NCI-H2081 (cell line): Measurements from ENCODE around the gene TYRO3.
A peak's percentile ranks its signal among the peaks of the same experiment; 100 is the strongest.
"Not testable (repeated sequence)": the region's sequence is repeated elsewhere in the genome, so short reads cannot be mapped to it uniquely, and the experiment has no call there.

Experiments
- DNase-seq, 2 experiments: peaks; one replicate each; lab custom pipeline; 2025; lab: John Stamatoyannopoulos, UW

Gene TYRO3

GRCh38 chr15:41573396-41573795 lies 14.4 kb downstream of the TYRO3 start:
- no peak for DNase-seq

- DNase-seq: no peak
These were observed 15.1 kb downstream of the TYRO3 start for GRCh38 chr15:41574158-41574557.

- DNase-seq: no peak
These were observed 16.3 kb downstream of the TYRO3 start for GRCh38 chr15:41575282-41575681.

DNA sequence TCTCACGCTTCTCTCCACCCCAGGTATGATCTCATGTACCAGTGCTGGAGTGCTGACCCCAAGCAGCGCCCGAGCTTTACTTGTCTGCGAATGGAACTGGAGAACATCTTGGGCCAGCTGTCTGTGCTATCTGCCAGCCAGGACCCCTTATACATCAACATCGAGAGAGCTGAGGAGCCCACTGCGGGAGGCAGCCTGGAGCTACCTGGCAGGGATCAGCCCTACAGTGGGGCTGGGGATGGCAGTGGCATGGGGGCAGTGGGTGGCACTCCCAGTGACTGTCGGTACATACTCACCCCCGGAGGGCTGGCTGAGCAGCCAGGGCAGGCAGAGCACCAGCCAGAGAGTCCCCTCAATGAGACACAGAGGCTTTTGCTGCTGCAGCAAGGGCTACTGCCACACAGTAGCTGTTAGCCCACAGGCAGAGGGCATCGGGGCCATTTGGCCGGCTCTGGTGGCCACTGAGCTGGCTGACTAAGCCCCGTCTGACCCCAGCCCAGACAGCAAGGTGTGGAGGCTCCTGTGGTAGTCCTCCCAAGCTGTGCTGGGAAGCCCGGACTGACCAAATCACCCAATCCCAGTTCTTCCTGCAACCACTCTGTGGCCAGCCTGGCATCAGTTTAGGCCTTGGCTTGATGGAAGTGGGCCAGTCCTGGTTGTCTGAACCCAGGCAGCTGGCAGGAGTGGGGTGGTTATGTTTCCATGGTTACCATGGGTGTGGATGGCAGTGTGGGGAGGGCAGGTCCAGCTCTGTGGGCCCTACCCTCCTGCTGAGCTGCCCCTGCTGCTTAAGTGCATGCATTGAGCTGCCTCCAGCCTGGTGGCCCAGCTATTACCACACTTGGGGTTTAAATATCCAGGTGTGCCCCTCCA lies 19.1 kb downstream of the TYRO3 start:
- DNase-seq: peak in 1 of 2 experiments; percentile 43

DNA sequence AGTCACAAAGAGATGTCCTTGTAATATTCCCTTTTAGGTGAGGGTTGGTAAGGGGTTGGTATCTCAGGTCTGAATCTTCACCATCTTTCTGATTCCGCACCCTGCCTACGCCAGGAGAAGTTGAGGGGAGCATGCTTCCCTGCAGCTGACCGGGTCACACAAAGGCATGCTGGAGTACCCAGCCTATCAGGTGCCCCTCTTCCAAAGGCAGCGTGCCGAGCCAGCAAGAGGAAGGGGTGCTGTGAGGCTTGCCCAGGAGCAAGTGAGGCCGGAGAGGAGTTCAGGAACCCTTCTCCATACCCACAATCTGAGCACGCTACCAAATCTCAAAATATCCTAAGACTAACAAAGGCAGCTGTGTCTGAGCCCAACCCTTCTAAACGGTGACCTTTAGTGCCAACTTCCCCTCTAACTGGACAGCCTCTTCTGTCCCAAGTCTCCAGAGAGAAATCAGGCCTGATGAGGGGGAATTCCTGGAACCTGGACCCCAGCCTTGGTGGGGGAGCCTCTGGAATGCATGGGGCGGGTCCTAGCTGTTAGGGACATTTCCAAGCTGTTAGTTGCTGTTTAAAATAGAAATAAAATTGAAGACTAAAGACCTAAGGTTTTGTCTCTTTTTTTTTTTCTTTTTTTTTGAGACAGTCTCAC lies 19.8 kb downstream of the TYRO3 start:
- no peak for DNase-seq

DNA sequence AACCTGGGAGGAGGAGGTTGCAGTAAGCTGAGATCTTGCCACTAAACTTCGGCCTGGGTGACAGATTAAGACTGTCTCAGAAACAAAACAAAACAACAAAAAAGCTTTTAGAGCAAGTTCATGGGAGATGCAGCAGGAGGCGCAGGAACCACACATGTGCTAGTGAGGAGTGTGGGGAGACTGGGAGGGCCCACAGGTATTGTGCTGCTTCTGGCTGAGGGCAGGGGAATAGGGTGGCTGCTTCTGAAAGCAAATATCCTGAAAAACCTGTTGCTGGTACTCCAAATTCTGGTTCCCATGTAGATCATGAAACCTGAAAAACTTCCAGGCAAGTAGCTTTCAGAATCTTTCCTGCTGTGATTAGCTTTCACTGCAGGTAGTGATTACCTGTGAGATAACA lies 22.1 kb downstream of the TYRO3 start:
- DNase-seq: no peak

DNA sequence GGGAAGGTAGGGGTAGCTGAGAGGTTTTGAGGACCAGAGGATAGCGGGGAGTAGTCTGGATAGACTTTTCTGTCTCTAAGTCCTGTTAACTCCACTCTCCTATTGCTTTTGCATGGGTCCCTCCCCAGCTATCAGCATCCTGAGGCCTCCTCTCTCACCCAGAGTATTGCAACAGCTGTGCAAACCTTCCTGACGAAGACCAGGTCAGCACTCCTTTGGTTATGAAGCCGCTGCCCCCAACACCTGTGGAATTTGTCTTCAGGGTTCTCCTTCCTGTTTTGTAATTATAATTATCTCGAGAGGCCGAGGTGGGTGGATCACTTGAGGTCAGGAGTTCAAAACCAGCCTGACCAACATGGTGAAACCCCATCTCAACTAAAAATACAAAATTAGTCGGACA lies 24.8 kb downstream of the TYRO3 start:
- DNase-seq: no peak

DNA sequence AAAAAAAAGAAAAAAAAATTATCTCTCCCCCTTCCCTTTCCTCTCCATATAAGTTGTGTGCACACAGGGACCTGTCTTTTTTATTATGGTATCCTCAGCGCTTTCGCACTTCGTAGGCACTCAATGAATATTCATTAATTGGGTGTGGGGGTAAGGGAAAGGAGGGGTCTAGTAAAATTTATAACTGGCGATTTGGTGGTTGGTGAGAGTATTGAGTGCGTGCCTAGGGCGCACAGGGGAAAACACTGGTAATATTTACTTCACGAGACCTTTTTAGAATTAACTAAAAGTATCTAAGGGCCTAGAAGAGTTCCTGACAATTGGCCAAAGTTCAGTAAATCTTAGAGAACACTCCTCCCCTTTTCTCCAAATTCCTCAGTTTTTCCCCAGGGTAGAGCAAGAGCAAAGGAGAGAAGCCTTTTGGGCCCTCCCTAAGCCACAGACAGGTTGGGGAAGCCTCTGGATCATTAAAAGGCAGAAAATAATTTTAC lies 25.7 kb downstream of the TYRO3 start:
- DNase-seq: no peak

DNA sequence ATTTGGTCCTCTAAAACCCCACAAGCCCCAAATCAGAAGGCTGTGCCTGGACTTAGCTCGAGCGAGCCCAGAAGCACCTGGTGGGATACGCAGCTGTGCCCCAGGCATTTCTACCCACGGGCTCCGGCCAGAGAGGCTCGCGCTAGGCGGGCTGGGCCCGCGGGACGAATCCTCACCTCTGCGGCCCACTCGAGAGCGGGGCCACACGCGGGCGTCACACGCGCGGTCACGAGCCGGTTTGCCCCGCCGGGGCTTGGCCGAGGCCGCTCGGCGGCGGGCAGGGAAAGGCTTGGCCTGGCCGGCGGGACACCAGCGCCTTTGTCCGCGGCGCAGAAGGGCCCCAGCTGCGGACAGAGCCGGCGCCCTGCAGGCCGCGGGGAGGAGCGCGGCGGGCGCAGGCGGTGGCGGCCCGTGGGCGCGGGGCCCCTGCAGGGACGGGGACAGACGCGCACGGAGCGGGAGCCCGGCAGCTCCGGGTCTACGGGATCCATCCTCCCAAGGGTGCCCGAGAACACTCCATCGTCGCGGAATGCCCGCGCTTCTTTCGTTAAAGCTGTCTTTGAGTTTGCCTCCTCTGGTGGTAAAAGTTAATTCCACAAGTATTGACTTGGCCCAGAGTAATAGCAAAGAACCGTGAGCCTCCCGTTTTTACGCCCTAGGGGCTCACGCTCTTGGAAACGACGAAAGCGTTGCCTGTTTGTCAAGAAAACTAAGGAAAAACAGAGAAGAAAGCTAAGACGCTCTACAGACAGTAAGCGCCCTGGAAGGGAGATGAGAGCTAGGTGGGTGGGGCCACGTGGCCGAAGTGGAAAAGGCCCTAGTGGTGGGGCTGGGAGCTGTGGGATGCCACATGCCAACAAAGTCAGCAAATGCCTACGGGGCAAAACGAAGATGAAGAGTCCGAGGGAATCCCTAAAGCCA lies 26.4 kb downstream of the TYRO3 start:
- no peak for DNase-seq

GRCh38 chr15:41586531-41587282 lies 27.7 kb downstream of the TYRO3 start:
- DNase-seq: not testable (repeated sequence)

- not testable (repeated sequence) for DNase-seq
These were observed 30.0 kb downstream of the TYRO3 start for GRCh38 chr15:41589018-41589417.

DNA sequence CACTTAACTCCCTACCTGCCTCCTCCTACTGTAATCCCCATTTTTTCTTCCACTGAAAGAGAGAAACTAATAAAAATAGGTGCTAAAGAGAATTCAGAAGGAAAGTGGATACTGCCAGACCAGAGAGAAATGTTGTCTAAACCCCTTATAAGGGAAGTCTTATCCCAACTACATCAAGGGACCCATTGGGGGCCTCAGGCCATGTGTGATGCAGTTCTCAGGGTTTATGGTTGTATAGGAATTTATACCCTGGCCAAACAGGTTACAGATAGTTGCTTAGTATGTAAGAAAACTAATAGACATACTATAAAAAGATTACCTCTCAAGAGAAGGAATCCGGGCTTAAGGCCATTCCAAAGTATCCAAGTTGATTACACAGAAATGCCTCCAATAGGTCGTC lies 30.6 kb downstream of the TYRO3 start:
- not testable (repeated sequence) for DNase-seq

GRCh38 chr15:41591217-41591616 lies 32.2 kb downstream of the TYRO3 start:
- not testable (repeated sequence) for DNase-seq

DNA sequence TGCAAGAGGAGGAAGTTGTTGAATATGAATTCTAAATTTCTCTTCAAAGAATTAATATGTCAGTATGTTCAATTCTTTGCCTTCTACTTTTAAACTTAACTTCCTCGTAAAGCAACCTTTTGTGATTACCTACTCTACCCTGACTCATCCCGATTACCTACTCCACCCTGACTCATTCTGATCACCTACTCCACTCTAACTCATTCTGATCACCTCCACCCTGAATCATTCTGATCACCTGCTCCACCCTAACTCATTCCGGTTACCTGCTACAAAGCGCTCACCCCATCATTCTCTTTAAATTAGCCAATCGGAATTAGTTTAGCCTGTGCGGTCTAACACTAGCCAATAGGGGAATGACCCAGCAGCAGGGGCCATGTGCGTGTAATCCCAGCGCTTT lies 33.7 kb downstream of the TYRO3 start:
- DNase-seq: not testable (repeated sequence)

GRCh38 chr15:41594801-41595746 lies 36.1 kb downstream of the TYRO3 start:
- DNase-seq: no peak

- no peak for DNase-seq
These were observed 38.0 kb downstream of the TYRO3 start for GRCh38 chr15:41596972-41597371.

- no peak for DNase-seq
These were observed 38.8 kb downstream of the TYRO3 start for GRCh38 chr15:41597787-41598186.

DNA sequence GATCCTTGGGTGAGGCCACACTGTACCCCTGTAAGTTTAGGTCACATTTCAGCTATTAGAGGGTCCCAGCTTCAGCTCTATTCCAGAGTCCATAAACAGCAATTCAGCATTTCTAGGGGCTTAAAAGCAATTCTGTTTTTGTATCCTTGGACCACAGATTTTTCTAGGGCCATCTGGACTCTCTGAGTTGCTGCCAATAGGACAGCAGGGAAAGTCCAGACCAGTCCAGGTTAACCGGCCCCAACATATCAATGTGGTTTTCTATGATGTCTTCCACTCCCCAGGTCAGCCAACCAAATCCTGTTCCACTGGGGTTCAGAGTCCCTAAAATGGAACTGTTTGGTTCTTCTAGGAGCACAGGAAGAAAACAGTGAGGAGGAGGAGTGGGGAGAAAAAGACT lies 40.0 kb downstream of the TYRO3 start:
- DNase-seq: no peak

- DNase-seq: no peak
These were observed 44.5 kb downstream of the TYRO3 start for GRCh38 chr15:41603411-41603935.
